HG02884 (cell line): ENCODE data around the gene SEMA4G.

Experiments used
- ATAC-seq: cut with Tn5 transposase; IDR thresholded peaks from one replicate; pipeline ENCODE4 v1.9.1; 2021; ENCODE audit warnings: mild to moderate bottlenecking, moderate library complexity; ENCODE audit not compliant: unreplicated experiment

Gene SEMA4G

DNA sequence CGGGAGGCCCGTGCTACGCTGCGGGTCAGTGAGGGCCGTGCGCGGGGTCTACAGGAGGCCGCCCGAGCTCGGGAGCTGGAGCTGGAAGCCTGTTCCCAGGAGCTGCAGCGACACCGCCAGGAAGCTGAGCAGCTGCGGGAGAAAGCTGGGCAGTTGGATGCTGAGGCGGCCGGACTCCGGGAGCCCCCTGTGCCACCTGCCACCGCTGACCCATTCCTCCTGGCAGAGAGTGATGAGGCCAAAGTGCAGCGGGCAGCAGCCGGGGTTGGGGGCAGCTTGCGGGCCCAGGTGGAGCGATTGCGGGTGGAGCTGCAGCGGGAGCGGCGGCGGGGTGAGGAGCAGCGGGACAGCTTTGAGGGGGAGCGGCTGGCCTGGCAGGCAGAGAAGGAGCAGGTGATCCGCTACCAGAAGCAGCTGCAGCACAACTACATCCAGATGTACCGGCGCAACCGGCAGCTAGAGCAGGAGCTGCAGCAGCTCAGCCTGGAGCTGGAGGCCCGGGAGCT lies 37.3 kb downstream of the SEMA4G start:
- ATAC-seq = no peak

DNA sequence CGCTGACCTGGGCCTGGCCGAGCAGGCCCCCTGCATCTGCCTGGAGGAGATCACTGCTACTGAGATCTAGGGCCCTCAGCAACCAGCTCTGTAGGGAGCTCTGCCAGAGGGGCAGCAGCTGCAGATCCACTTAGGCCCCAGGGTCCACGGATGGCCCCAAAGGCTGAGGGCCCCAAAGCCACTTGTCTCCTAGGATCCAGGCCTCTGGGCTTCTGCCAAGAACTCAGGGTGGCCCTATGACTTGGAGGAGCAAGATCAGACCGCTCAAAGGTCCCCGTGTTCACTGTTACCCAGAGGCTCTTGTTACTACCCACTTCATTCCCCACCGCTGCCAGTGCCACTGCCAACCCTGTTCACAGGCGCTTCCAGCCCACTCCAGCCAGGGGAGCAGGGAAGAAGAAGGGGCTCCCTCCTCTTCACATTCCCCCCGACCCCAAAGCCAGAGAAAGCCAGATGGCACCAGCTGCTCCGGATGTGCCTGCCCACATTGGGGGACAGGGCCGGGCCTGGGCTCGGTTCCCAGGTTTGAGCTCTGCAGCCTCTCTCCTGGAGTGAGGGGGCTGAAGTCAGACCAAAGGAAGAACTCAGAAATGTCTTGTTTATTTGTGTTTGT lies 37.9 kb downstream of the SEMA4G start:
- no peak for ATAC-seq

- ATAC-seq = no peak
Measured at GRCh38 chr10:101007915-101008822, 38.9 kb downstream of the SEMA4G start.

- no peak for ATAC-seq
Measured at GRCh38 chr10:101008823-101009423, 39.6 kb downstream of the SEMA4G start.

DNA sequence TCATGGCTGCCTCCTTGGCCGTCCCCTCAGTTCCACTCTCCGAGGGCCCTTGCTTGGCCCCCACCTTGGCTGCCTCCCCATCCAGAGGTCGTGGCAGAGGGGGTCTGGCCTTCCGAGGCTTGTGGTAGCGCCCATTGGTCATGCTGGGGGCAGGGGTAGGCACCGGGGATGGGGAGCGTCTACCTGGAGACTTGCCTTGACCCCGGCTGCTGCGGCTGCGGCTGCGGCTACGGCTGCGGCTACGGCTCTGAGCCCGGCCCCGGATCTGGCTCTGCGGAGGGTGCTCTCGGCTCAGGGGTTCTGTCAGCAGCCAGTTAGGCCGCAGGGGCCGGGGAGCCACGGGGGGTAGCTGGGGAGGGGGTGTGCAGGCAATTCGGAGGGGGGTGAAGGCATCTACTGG lies 41.0 kb downstream of the SEMA4G start:
- ATAC-seq = no peak

DNA sequence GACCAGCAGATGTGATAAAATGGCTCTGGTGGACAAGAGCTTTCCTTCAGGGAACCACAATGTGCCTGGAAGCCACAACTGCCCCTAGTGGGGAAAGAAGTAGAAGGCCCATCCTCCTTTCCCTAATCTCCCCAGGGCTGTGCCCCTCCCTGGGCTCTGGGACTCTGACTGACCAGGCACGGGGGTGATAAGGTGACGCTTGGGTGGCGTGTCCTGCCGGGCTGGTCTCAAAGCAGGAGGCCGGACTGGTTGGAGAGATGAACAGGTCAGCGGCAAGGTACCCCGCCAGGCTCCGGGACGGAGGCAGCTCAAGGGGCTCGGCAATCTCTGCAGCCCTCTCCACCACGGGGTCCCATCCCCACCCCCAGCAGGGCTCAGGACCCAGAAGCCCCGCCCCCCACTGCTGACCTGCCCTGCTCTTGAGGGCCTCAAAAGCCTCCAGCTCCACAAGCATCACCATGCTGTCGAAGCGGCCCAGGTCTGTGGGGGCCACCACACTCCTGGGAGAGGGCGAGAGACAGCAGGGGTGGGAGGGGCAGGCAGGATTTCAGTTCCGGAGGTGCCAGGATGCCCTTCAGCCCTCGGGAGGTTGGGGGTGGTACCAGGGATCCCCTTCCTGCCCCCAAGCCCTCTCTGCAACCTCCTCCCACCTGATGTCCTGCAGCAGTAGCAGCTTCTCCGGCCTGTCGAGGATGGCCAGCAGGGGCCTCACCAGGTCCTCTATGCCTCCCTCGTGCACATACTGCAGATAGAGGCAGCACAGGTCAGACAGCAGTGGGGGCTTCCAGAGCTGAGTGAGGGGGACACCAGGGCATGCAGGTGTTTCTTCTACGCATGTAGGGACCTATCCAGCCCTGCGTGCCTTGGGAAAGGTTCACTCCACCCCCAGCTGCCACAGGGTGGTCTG lies 42.5 kb downstream of the SEMA4G start:
- ATAC-seq = no peak

DNA sequence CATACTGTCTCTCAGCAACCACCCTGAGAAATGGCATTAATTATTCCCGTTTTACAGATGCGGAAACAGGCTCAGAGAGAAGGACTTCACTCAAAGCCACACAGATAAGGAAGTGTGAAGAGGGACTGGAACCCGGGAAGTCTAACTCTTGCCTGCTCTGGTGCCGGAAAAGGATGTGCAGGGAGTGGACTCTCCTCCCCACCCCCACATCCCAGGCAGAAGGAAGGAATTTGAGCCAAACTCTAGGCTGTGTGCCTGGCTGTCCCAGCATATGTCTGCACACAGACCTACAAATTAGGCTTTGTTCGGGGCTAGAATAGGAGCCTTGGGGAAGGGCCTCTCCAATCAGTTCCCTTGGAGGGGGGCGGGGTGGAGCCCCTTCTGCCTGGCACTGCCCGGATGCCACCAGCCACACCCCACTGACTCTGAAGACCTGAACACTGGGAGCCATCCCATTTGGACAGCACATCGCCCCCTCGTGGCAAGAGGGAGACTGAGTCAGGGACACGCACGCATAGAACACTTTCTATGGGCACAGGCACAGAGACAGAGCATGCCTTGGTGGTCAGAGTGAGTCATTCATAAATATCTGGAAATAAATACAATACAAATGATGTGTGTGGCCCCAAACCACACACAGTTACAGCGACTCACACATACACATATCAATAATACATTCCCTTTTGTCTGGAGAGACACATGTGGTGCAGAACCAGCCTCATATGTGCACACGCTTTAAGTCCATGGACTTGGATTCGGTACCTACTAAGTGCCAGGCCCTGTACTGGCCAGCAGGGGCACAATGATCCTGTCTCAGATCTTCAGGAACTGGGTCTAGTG lies 43.4 kb downstream of the SEMA4G start:
- ATAC-seq = no peak

GRCh38 chr10:101013365-101013825 lies 44.1 kb downstream of the SEMA4G start:
- no peak for ATAC-seq

- no peak for ATAC-seq
Measured at GRCh38 chr10:101014230-101014884, 45.1 kb downstream of the SEMA4G start.

DNA sequence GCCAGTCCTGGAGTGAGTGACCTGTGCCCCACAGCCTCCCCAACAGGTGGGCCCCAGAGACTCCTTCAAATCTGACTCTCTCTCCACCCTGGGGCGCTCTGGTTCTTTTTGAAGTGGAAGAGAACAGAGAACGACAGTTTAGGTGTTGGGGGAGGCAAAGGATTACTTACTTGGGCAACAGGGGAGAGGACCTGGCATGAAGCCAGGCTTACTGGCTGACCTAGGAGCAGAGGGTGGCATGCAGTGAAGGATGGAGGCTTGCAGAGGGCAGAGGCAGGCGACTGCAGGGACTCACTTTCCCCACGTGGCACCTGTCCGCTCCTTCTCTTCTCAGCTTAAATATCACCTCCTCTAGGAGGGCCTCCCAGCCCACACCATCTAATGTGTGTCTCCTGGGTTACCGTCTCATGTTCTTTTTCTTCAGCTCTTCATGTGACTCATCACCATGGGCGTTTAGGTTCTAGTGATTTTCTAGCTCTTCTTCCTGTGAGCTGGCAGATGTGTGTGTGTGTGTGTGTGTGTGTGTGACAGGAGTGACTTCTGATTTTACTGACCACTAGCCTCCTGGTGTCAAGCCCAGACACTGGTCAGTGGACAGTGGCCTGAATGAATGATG lies 45.8 kb downstream of the SEMA4G start:
- ATAC-seq = no peak

- ATAC-seq = no peak
Measured at GRCh38 chr10:101015582-101015973, 46.3 kb downstream of the SEMA4G start.

- no peak for ATAC-seq
Measured at GRCh38 chr10:101016814-101017213, 47.5 kb downstream of the SEMA4G start.

GRCh38 chr10:101018118-101018599 lies 48.9 kb downstream of the SEMA4G start:
- no peak for ATAC-seq

DNA sequence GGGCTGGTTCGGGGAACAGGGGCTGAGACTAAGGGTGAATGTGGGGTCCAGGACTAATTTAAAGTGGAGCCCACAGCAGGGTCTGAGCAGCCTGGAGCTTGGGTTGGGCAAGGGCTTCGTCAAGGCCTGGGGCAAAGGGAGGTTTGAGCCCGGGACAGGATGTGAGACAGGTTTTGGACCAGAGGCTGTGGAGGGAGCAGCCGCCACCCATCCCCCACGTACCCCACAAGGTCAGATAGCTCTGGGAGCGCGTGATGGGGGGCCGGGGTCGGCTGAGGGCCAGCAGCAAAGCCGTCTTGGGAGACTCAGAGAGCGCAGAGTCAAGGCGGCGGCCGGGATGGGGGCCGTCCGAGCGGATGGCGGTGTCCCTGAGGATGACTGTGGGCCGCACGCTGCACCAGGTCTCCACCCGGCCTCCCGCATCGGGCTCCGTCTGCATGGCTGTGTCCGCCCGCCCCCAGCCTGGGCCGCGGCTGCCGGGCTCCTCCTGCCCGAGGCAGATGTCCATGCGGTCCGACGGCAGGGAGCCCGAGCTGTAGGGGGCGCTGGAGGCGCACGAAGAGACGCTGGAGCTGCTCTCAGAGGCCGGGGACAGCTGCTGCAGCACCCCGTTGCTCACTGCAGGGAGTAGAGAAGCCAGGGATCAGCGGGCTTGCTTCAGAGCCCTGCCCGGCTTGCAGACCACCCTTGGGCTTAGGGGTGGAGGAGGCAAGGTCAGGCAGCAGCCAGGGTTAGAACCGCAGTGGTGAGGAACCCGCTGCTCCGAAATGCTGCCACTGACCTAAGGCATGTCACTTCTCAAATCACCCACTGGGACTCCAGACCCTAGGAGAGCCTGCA lies 49.5 kb downstream of the SEMA4G start:
- ATAC-seq = no peak
